ENCODE measurements around the gene RCCD1. TPM values are rescaled to one million over a fixed set of nuclear protein-coding genes. Genes with fewer than 3 reads are reported as not detected.

Gene RCCD1, protein sequence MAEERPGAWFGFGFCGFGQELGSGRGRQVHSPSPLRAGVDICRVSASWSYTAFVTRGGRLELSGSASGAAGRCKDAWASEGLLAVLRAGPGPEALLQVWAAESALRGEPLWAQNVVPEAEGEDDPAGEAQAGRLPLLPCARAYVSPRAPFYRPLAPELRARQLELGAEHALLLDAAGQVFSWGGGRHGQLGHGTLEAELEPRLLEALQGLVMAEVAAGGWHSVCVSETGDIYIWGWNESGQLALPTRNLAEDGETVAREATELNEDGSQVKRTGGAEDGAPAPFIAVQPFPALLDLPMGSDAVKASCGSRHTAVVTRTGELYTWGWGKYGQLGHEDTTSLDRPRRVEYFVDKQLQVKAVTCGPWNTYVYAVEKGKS
- total RNA-seq (2021; fragmentation: NEBNext Ultra II Directional; extraction: Animal tissue kit (Norgen Biotek cat#: 25700)): 16.2 and 18.8 TPM in 2 replicates
- polyA plus RNA-seq (2011; rRNA removed): 9.9 and 13.2 TPM in 2 replicates
- 15.6 TPM for polyA plus RNA-seq (2011; cell fraction: cytosol; rRNA removed)
- 70.5 TPM for polyA plus RNA-seq (2011; cell fraction: nucleus; rRNA removed)
- 21.0 to 22.6 TPM (median 21.9 TPM) in 4 replicates for polyA plus RNA-seq (2012, experiment 1 of 2)
- 12.9 TPM for polyA plus RNA-seq (2012, experiment 2 of 2)
- polyA plus RNA-seq (2013, experiment 1 of 2): 12.7 TPM
- 11.1 TPM for polyA plus RNA-seq (2013, experiment 2 of 2)
- 4.5 and 7.2 TPM in 2 replicates for polyA minus RNA-seq (2011; rRNA and poly(A)+ RNA removed)
- polyA minus RNA-seq (2011; cell fraction: cytosol; rRNA and poly(A)+ RNA removed): 6.4 TPM
- polyA minus RNA-seq (2011; cell fraction: nucleus; rRNA and poly(A)+ RNA removed): 18.9 TPM
- long read RNA-seq, experiment 1, partial matches to known transcripts: 5 of 13 reads
- long read RNA-seq, experiment 1, other reads (novel, unspliced or antisense): 7 of 13 reads
- long read RNA-seq, experiment 2, partial matches to known transcripts: 1 of 6 reads
- long read RNA-seq, experiment 2, other reads (novel, unspliced or antisense): 5 of 6 reads

DNA sequence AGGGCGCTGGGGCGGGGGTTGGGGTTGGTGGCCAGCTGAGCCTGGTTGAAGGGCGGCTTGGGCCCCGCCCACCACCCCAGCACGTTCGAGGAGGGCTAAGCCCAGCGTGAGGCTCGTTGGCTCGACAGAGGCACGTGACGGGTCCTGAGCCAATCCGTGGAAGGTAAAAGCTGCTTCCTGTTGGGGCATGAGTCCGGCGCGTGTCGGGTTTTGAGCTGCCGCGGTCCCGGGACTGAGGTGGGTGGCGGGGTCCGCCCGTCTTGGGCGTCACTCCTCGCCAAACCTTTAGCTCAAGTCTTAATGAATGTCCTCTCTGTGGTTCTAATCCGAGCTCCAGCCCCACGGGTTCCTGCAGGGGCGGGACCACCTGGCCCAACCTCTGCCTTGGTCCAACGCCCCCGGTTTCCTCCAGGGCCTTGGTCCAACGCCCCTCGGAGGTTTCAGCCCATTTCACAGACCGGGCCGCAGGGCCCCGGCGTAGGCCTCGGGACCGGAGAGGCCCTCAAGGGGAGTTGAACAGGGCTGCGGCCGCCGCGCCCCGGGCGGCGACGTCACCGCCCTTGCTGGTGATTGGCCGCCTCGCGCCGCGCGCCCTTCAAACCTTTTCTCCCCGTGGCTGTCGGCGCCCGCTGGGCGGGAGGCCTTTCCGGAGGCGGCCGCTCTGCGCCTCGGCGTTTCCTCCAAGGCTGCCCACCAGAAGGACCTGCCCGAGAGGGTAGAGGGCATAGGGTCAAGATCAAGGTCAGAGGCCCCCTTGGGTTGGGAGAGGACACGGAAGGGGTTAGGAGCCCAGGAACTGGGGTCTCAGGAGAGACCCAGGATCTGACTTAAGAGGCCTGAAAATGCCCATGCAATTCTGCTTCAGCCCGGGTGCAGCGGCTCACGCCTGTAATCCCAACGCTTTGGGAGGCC lies at the start of gene RCCD1:
Gene RCCD1 (plus strand): TSS at position 173 of the 912 bp plus-strand sequence. CDS start 1,851 bp downstream, outside the sequence.
- no peak within 1 kb of the TSS for H2BK20ac ChIP-seq (ENCODE audit: low read length)
- peaks cover 3% of the 10 kb centered on the region; the same call in 1 of the 2 replicates for H3K79me1 ChIP-seq (ENCODE audit: low read depth, low read length)
- H2AK5ac ChIP-seq (ENCODE audit: low read depth, low read length): no peak within 1 kb of the TSS
- peak within 1 kb of the TSS in 3 of 4 experiments; percentile 59 to 88 (median 87); a peak in 5 of 7 replicates for H3K9ac ChIP-seq (replicated peaks in 1 of 4; ENCODE audit: extremely low read depth in 1 of 4, low read depth in 3 of 4, low read length in 3 of 4)
- H3K14ac ChIP-seq (ENCODE audit: insufficient read length): no peak within 1 kb of the TSS
- H2BK5ac ChIP-seq (ENCODE audit: low read depth, low read length): peak within 1 kb of the TSS; percentile 90; the same call in 1 of the 2 replicates
- peak within 1 kb of the TSS; percentile 46 to 72 (median 58) for H3K4me3 ChIP-seq (ENCODE audit: extremely low read depth in 1 of 4, insufficient read depth in 2 of 4, low read depth in 3 of 4, low read length in 4 of 4)
- peak within 1 kb of the TSS; percentile 82 to 98 for H3K4me2 ChIP-seq (ENCODE audit: insufficient read depth in 1 of 2, low read depth in 2 of 2, low read length in 2 of 2)
- peak; percentile 85 to 92 for DNase-seq (ENCODE audit: low read depth in 1 of 2, low spot score in 2 of 2)
- peak within 1 kb of the TSS; percentile 91 for H4K5ac ChIP-seq (ENCODE audit: insufficient read length, low read depth, low read length)
- H4K91ac ChIP-seq (replicated peaks; ENCODE audit: insufficient read length, low read length): peak within 1 kb of the TSS; percentile 91
- no peaks in the 10 kb centered on the region for H3K9me3 ChIP-seq (ENCODE audit: insufficient read depth in 2 of 2, low read depth in 1 of 2, low read length in 1 of 2)
- no peaks in the 10 kb centered on the region for H3K79me2 ChIP-seq (ENCODE audit: control insufficient read depth in 1 of 2, insufficient read depth in 2 of 2, low read length in 2 of 2)
- H4K8ac ChIP-seq (ENCODE audit: extremely low read depth, insufficient read depth, low read length): peak within 1 kb of the TSS; percentile 75
- peak; percentile 69 for FAIRE-seq
- no peaks in the 10 kb centered on the region for H3K27me3 ChIP-seq (replicated peaks in 1 of 4; ENCODE audit: control insufficient read depth in 3 of 4, extremely low read depth in 1 of 4, insufficient read depth in 3 of 4, low read length in 3 of 4)
- CTCF ChIA-PET (ENCODE audit: partially characterized antibody): interaction anchor here (0.7 to 19.2 kb wide), 9 partner anchors 16 to 425 kb away, joined by 3 to 306 read pairs (median 3); partner anchors contain the start of genes HDDC3, MAN2A2 and UNC45A
- peaks cover 0 to 15% (median 8%) of the 10 kb centered on the region in 4 experiments; a peak in 6 of 7 replicates for H3K4me1 ChIP-seq (replicated peaks in 1 of 4; ENCODE audit: control insufficient read depth in 3 of 4, insufficient read depth in 4 of 4, low read length in 3 of 4)
- POLR2A ChIA-PET (ENCODE audit: partially characterized antibody): interaction anchor here (0.7 to 2.8 kb wide), 14 partner anchors 12 to 115 kb away, joined by 3 to 20 read pairs (median 5); partner anchors contain the start of genes HDDC3, MAN2A2, PRC1 and UNC45A
- peaks cover 14% of the 10 kb centered on the region; the same call in 1 of the 2 replicates for H3K23me2 ChIP-seq (ENCODE audit: low read depth, low read length)
- no peak within 1 kb of the TSS for H2BK12ac ChIP-seq (ENCODE audit: low read depth, low read length)
- peak within 1 kb of the TSS; percentile 96 for H3K56ac ChIP-seq (replicated peaks; ENCODE audit: insufficient read length, low read depth, low read length)
- peak within 1 kb of the TSS; percentile 89 for H3K4ac ChIP-seq (replicated peaks; ENCODE audit: insufficient read length, low read depth, low read length)
- peaks cover 2 to 29% (median 20%) of the 10 kb centered on the region in 4 experiments; a peak in 6 of 8 replicates for H3K36me3 ChIP-seq (ENCODE audit: control insufficient read depth in 2 of 4, insufficient read depth in 4 of 4, low read length in 3 of 4)
- H4K20me1 ChIP-seq (replicated peaks in 1 of 2; ENCODE audit: control insufficient read depth in 1 of 2, insufficient read depth in 2 of 2, low read length in 2 of 2): peaks cover 1 to 6% of the 10 kb centered on the region in 2 experiments
- H2BK15ac ChIP-seq (ENCODE audit: low read length): no peak within 1 kb of the TSS
- H3K23ac ChIP-seq (ENCODE audit: insufficient read length): no peak within 1 kb of the TSS
- H3K18ac ChIP-seq (ENCODE audit: extremely low read depth, low read length): peak within 1 kb of the TSS; percentile 96
- 4% methylated on average over 63 of the region's 69 CpGs; no CpG with 5 or more reads in 1 of the 2 experiments for WGBS, 2 experiments (ENCODE audit: extremely low coverage in 1 of 2, insufficient coverage in 1 of 2, insufficient read length in 1 of 2, insufficient replicate concordance in 2 of 2, low coverage in 1 of 2, low lambda C conversion rate in 2 of 2, missing lambda C conversion rate in 1 of 2)
- no peak within 1 kb of the TSS for H2BK120ac ChIP-seq (replicated peaks; ENCODE audit: low read depth, low read length)
- peak within 1 kb of the TSS; percentile 92 for H3K27ac ChIP-seq (ENCODE audit: low read depth, low read length)
- H2AFZ ChIP-seq (ENCODE audit: low read length): peak within 1 kb of the TSS; percentile 34; the same call in 1 of the 2 replicates
- TF ChIP-seq USF2 (IDR thresholded peaks at IDR 0.05; ENCODE audit: low read length) (peak; percentile 98), RNF2 (IDR thresholded peaks at IDR 0.05; ENCODE audit: borderline replicate concordance, low read depth, low read length, missing control alignments, poor library complexity, severe bottlenecking) (peak; percentile 37), SP2 (IDR thresholded peaks at IDR 0.05; ENCODE audit: low read length) (no peak), RFX5 (IDR thresholded peaks at IDR 0.05; ENCODE audit: borderline replicate concordance, low read depth, low read length) (no peak)

All from H1 (cell line).